ENCODE results near the gene SNX9. TPM values are rescaled to one million over a fixed set of nuclear protein-coding genes. Genes with fewer than 3 reads are reported as not detected.

The SNX9 gene
- total RNA-seq, 1 experiment from 2014 or later = 24.8 TPM

GRCh38 chr6:157813750-157814455 lies 9.1 kb upstream of the SNX9 start:
- no peak for DNase-seq (ENCODE audit: low spot score)
- Histone ChIP-seq H3K27me3 (replicated peaks; ENCODE audit: insufficient read depth, low read depth, low read length, poor library complexity) (no peaks in the 10 kb centered on the region), H3K36me3 (ENCODE audit: insufficient read depth, low read length, poor library complexity, severe bottlenecking) (no peaks in the 10 kb centered on the region), H3K9me3 (ENCODE audit: low read depth, low read length, poor library complexity, severe bottlenecking) (no peaks in the 10 kb centered on the region), H3K27ac (ENCODE audit: low read depth, low read length, poor library complexity, severe bottlenecking) (no peak overlapping the region), H3K4me3 (ENCODE audit: low read depth, low read length, poor library complexity, severe bottlenecking) (no peak overlapping the region), H3K4me1 (ENCODE audit: insufficient read depth, low read length, poor library complexity, severe bottlenecking) (no peaks in the 10 kb centered on the region)
- ChIA-PET POLR2A (ENCODE audit: low non-redundant PET) (no interaction called here), CTCF (no interaction called here)
- TF ChIP-seq CTCF (conservative IDR thresholded peaks at IDR 0.05; ENCODE audit: low read depth, low read length) = no peak
- no peak for TF ChIP-seq EZH2 (IDR thresholded peaks at IDR 0.05; ENCODE audit: borderline replicate concordance, low read depth, low read length, poor library complexity, severe bottlenecking)
- no TSS peak for BruUV-seq (replicated peaks)
- intact Hi-C loops (cut with micrococcal nuclease; ENCODE audit: unreplicated experiment) = no loop called here

GRCh38 chr6:157814883-157815282 lies 8.2 kb upstream of the SNX9 start:
- Histone ChIP-seq H3K4me3 (ENCODE audit: low read depth, low read length, poor library complexity, severe bottlenecking) (no peak overlapping the region), H3K27ac (ENCODE audit: low read depth, low read length, poor library complexity, severe bottlenecking) (no peak overlapping the region), H3K27me3 (replicated peaks; ENCODE audit: insufficient read depth, low read depth, low read length, poor library complexity) (no peaks in the 10 kb centered on the region), H3K4me1 (ENCODE audit: insufficient read depth, low read length, poor library complexity, severe bottlenecking) (no peaks in the 10 kb centered on the region), H3K36me3 (ENCODE audit: insufficient read depth, low read length, poor library complexity, severe bottlenecking) (no peaks in the 10 kb centered on the region), H3K9me3 (ENCODE audit: low read depth, low read length, poor library complexity, severe bottlenecking) (no peaks in the 10 kb centered on the region)
- DNase-seq (ENCODE audit: low spot score) = no peak
- intact Hi-C loops (cut with micrococcal nuclease; ENCODE audit: unreplicated experiment) = no loop called here
- CTCF ChIA-PET = no interaction called here
- BruUV-seq (replicated peaks) = no TSS peak
- TF ChIP-seq CTCF (conservative IDR thresholded peaks at IDR 0.05; ENCODE audit: low read depth, low read length) (no peak), EZH2 (IDR thresholded peaks at IDR 0.05; ENCODE audit: borderline replicate concordance, low read depth, low read length, poor library complexity, severe bottlenecking) (no peak)
- POLR2A ChIA-PET (ENCODE audit: low non-redundant PET) = no interaction called here

- Histone ChIP-seq H3K27me3 (replicated peaks; ENCODE audit: insufficient read depth, low read depth, low read length, poor library complexity) (no peaks in the 10 kb centered on the region), H3K4me3 (ENCODE audit: low read depth, low read length, poor library complexity, severe bottlenecking) (no peak overlapping the region), H3K9me3 (ENCODE audit: low read depth, low read length, poor library complexity, severe bottlenecking) (no peaks in the 10 kb centered on the region), H3K4me1 (ENCODE audit: insufficient read depth, low read length, poor library complexity, severe bottlenecking) (peaks cover 5% of the 10 kb centered on the region), H3K36me3 (ENCODE audit: insufficient read depth, low read length, poor library complexity, severe bottlenecking) (no peaks in the 10 kb centered on the region), H3K27ac (ENCODE audit: low read depth, low read length, poor library complexity, severe bottlenecking) (no peak overlapping the region)
- BruUV-seq (replicated peaks) = TSS peak; percentile 76
- ChIA-PET CTCF (no interaction called here), POLR2A (ENCODE audit: low non-redundant PET) (no interaction called here)
- no peak for DNase-seq (ENCODE audit: low spot score)
- TF ChIP-seq CTCF (conservative IDR thresholded peaks at IDR 0.05; ENCODE audit: low read depth, low read length) (no peak), EZH2 (IDR thresholded peaks at IDR 0.05; ENCODE audit: borderline replicate concordance, low read depth, low read length, poor library complexity, severe bottlenecking) (no peak)
- intact Hi-C loops (cut with micrococcal nuclease; ENCODE audit: unreplicated experiment) = no loop called here
Measured at GRCh38 chr6:157821342-157822033, 1.6 kb upstream of the SNX9 start.
